ENCODE results near the gene UGT3A1. TPM values are rescaled to one million over a fixed set of nuclear protein-coding genes. Genes with fewer than 3 reads are reported as not detected.

Gene UGT3A1
- total and polyA plus RNA-seq, 3 donors from 2014 or later: 4.3 to 12.4 (median 7.5) TPM

GRCh38 chr5:36009698-36010097 lies 18.5 kb upstream of the UGT3A1 start:
- Histone ChIP-seq H3K27me3 (no peaks in the 10 kb centered on the region), H3K9me3 (no peaks in the 10 kb centered on the region), H3K36me3 (ENCODE audit: low read depth, missing control alignments) (no peaks in the 10 kb centered on the region), H3K27ac (no peak overlapping the region), H3K4me3 (no peak overlapping the region), H3K4me1 (no peaks in the 10 kb centered on the region)
- TF ChIP-seq CTCF (IDR thresholded peaks at IDR 0.05): no peak
- TF ChIP-seq POLR2A (IDR thresholded peaks at IDR 0.05): no peak
- WGBS, 2 donors: 50 to 55% methylated on average over 1 of the region's 1 CpG
- DNase-seq: no peak
- intact Hi-C loops (cut with DNase I; ENCODE audit: low total_unique reads): no loop called here

- no peak for DNase-seq
- no peak overlapping the region for H3K4me3 ChIP-seq
- H3K27me3 ChIP-seq: no peaks in the 10 kb centered on the region
- H3K27ac ChIP-seq: no peak overlapping the region
- H3K36me3 ChIP-seq (ENCODE audit: low read depth, missing control alignments): no peaks in the 10 kb centered on the region
- TF ChIP-seq CTCF (IDR thresholded peaks at IDR 0.05) (no peak), POLR2A (IDR thresholded peaks at IDR 0.05) (no peak)
- intact Hi-C loops (cut with DNase I; ENCODE audit: low total_unique reads): no loop called here
- H3K4me1 ChIP-seq: no peaks in the 10 kb centered on the region
- H3K9me3 ChIP-seq: no peaks in the 10 kb centered on the region
Measured at GRCh38 chr5:36007366-36007765, 16.2 kb upstream of the UGT3A1 start.

GRCh38 chr5:36006163-36006562 lies 15.0 kb upstream of the UGT3A1 start:
- DNase-seq: no peak
- TF ChIP-seq POLR2A (IDR thresholded peaks at IDR 0.05) (no peak), CTCF (IDR thresholded peaks at IDR 0.05) (no peak)
- WGBS, 2 donors: 65 to 93% methylated on average over 1 of the region's 1 CpG
- Histone ChIP-seq H3K27me3 (no peaks in the 10 kb centered on the region), H3K9me3 (no peaks in the 10 kb centered on the region), H3K27ac (no peak overlapping the region), H3K36me3 (ENCODE audit: low read depth, missing control alignments) (no peaks in the 10 kb centered on the region), H3K4me1 (no peaks in the 10 kb centered on the region), H3K4me3 (no peak overlapping the region)
- intact Hi-C loops (cut with DNase I; ENCODE audit: low total_unique reads): no loop called here

GRCh38 chr5:36001032-36001431 lies 9.8 kb upstream of the UGT3A1 start:
- 83% methylated on average over 3 of the region's 3 CpGs for WGBS, 2 donors
- no peak for TF ChIP-seq POLR2A (IDR thresholded peaks at IDR 0.05)
- no peak for TF ChIP-seq CTCF (IDR thresholded peaks at IDR 0.05)
- no peak overlapping the region for H3K4me3 ChIP-seq
- DNase-seq: no peak
- H3K36me3 ChIP-seq (ENCODE audit: low read depth, missing control alignments): no peaks in the 10 kb centered on the region
- intact Hi-C loops (cut with DNase I; ENCODE audit: low total_unique reads): no loop called here
- H3K27ac ChIP-seq: no peak overlapping the region
- no peaks in the 10 kb centered on the region for H3K27me3 ChIP-seq
- no peaks in the 10 kb centered on the region for H3K9me3 ChIP-seq
- no peaks in the 10 kb centered on the region for H3K4me1 ChIP-seq

GRCh38 chr5:35999547-35999946 lies 8.4 kb upstream of the UGT3A1 start:
- H3K9me3 ChIP-seq: no peaks in the 10 kb centered on the region
- no peak overlapping the region for H3K27ac ChIP-seq
- H3K27me3 ChIP-seq: no peaks in the 10 kb centered on the region
- DNase-seq: no peak
- H3K36me3 ChIP-seq (ENCODE audit: low read depth, missing control alignments): no peaks in the 10 kb centered on the region
- TF ChIP-seq POLR2A (IDR thresholded peaks at IDR 0.05) (no peak), CTCF (IDR thresholded peaks at IDR 0.05) (no peak)
- 78 to 86% methylated on average over 1 of the region's 1 CpG for WGBS, 2 donors
- H3K4me1 ChIP-seq: no peaks in the 10 kb centered on the region
- intact Hi-C loops (cut with DNase I; ENCODE audit: low total_unique reads): no loop called here
- H3K4me3 ChIP-seq: no peak overlapping the region
